MM.1S (cell line): ENCODE results near the gene CPS1.

Experiments used
- DNase-seq: peaks from one replicate; pipeline ENCODE4 v3.0.0-alpha.2; 2015
- H2AFZ ChIP-seq: fragments of 300-600 bp; sonication (generic); 2 replicates; pipeline ENCODE4 v1.6.0; 2016; ENCODE audit warnings: antibody characterized with exemption, low read length
- H3F3A ChIP-seq: fragments of 300-600 bp; sonication (generic); 2 replicates; pipeline ENCODE4 v1.6.1; 2016; ENCODE audit warnings: mild to moderate bottlenecking, antibody characterized with exemption, low read length, moderate library complexity, mixed read lengths; ENCODE audit not compliant: insufficient read depth
- H3K27ac ChIP-seq: fragments of 300-600 bp; sonication (generic); 2 replicates; pipeline ENCODE4 v1.5.1; 2016; ENCODE audit warnings: mild to moderate bottlenecking, low read length
- H3K27me3 ChIP-seq: fragments of 300-600 bp; sonication (generic); replicated peaks from 2 replicates; pipeline ENCODE4 v1.6.0; 2016; ENCODE audit warnings: low read length; ENCODE audit not compliant: insufficient read depth
- H3K36me3 ChIP-seq: fragments of 300-600 bp; sonication (generic); replicated peaks from 2 replicates; pipeline ENCODE4 v1.6.1; 2016; ENCODE audit warnings: mild to moderate bottlenecking, low read length, mixed read lengths; ENCODE audit not compliant: insufficient read depth
- H3K4me1 ChIP-seq: fragments of 300-600 bp; sonication (generic); 2 replicates; pipeline ENCODE4 v1.6.1; 2016; ENCODE audit warnings: low read length, mixed read lengths
- H3K4me2 ChIP-seq: fragments of 300-600 bp; sonication (generic); 2 replicates; pipeline ENCODE4 v1.6.0; 2016; ENCODE audit warnings: low read depth, low read length
- H3K4me3 ChIP-seq: fragments of 300-600 bp; sonication (generic); 2 replicates; pipeline ENCODE4 v1.5.1; 2016; ENCODE audit warnings: low read length, mixed read lengths
- H3K79me2 ChIP-seq: fragments of 300-600 bp; sonication (generic); 2 replicates; pipeline ENCODE4 v1.6.1; 2016; ENCODE audit warnings: mixed run types, low read length, mixed read lengths
- H3K9ac ChIP-seq: fragments of 300-600 bp; sonication (generic); 2 replicates; pipeline ENCODE4 v1.6.1; 2016; ENCODE audit warnings: low read length, mixed read lengths
- H3K9me2 ChIP-seq: fragments of 300-600 bp; sonication (generic); replicated peaks from 2 replicates; pipeline ENCODE4 v1.6.1; 2016; ENCODE audit warnings: mild to moderate bottlenecking, low read length, mixed read lengths; ENCODE audit not compliant: insufficient read depth
- H3K9me3 ChIP-seq: fragments of 300-600 bp; sonication (generic); replicated peaks from 2 replicates; pipeline ENCODE4 v1.6.1; 2016; ENCODE audit warnings: mild to moderate bottlenecking, low read length, mixed read lengths; ENCODE audit not compliant: insufficient read depth
- H4K20me1 ChIP-seq: fragments of 300-600 bp; sonication (generic); 2 replicates; pipeline ENCODE4 v1.6.1; 2016; ENCODE audit warnings: mild to moderate bottlenecking, low read length, moderate library complexity, mixed read lengths; ENCODE audit not compliant: insufficient read depth
- CTCF ChIP-seq: fragments of 300-600 bp; sonication (generic); IDR thresholded peaks from 2 replicates; pipeline ENCODE4 v1.5.1; 2016; ENCODE audit warnings: antibody characterized with exemption, low read length, mixed read lengths
- EZH2 ChIP-seq: fragments of 300-600 bp; sonication (generic); optimal IDR thresholded peaks from 2 replicates; pipeline ENCODE3; 2017; ENCODE audit warnings: low read depth, mild to moderate bottlenecking, antibody characterized with exemption, low read length, mixed read lengths
- EZH2phosphoT487 ChIP-seq: fragments of 300-600 bp; sonication (generic); IDR thresholded peaks from 2 replicates; pipeline ENCODE4 v1.6.1; 2018; ENCODE audit warnings: antibody characterized with exemption, low read length

The CPS1 gene

GRCh38 chr2:210539578-210540416 is 16.6 kb upstream of the CPS1 start:
- Histone ChIP-seq H3K4me1 (no peaks in the 10 kb centered on the region), H3K27me3 (no peaks in the 10 kb centered on the region), H3K9me2 (no peaks in the 10 kb centered on the region), H3K4me3 (no peak overlapping the region), H3K4me2 (no peak overlapping the region), H3F3A (no peaks in the 10 kb centered on the region), H3K79me2 (no peaks in the 10 kb centered on the region), H3K36me3 (no peaks in the 10 kb centered on the region), H3K27ac (no peak overlapping the region), H4K20me1 (no peaks in the 10 kb centered on the region), H3K9me3 (no peaks in the 10 kb centered on the region), H2AFZ (no peak overlapping the region), H3K9ac (no peak overlapping the region)
- TF ChIP-seq CTCF: no peak
- TF ChIP-seq EZH2phosphoT487: no peak
- TF ChIP-seq EZH2: no peak
- no peak for DNase-seq

- no peaks in the 10 kb centered on the region for H3F3A ChIP-seq
- H3K4me3 ChIP-seq: no peak overlapping the region
- no peak overlapping the region for H2AFZ ChIP-seq
- no peaks in the 10 kb centered on the region for H3K36me3 ChIP-seq
- DNase-seq: no peak
- H3K9me2 ChIP-seq: no peaks in the 10 kb centered on the region
- H3K27ac ChIP-seq: no peak overlapping the region
- no peaks in the 10 kb centered on the region for H3K4me1 ChIP-seq
- H4K20me1 ChIP-seq: no peaks in the 10 kb centered on the region
- no peaks in the 10 kb centered on the region for H3K9me3 ChIP-seq
- H3K79me2 ChIP-seq: no peaks in the 10 kb centered on the region
- no peak overlapping the region for H3K9ac ChIP-seq
- no peaks in the 10 kb centered on the region for H3K27me3 ChIP-seq
- TF ChIP-seq EZH2phosphoT487: no peak
- TF ChIP-seq EZH2: no peak
- no peak for TF ChIP-seq CTCF
- no peak overlapping the region for H3K4me2 ChIP-seq
Observed at GRCh38 chr2:210540471-210540870, 15.9 kb upstream of the CPS1 start.

GRCh38 chr2:210540900-210541289 is 15.5 kb upstream of the CPS1 start:
- DNase-seq: no peak
- Histone ChIP-seq H3K4me3 (no peak overlapping the region), H3K36me3 (no peaks in the 10 kb centered on the region), H4K20me1 (no peaks in the 10 kb centered on the region), H3K27me3 (no peaks in the 10 kb centered on the region), H2AFZ (no peak overlapping the region), H3K79me2 (no peaks in the 10 kb centered on the region), H3K4me2 (no peak overlapping the region), H3K9me3 (no peaks in the 10 kb centered on the region), H3K27ac (no peak overlapping the region), H3K9me2 (no peaks in the 10 kb centered on the region), H3F3A (no peaks in the 10 kb centered on the region), H3K9ac (no peak overlapping the region), H3K4me1 (no peaks in the 10 kb centered on the region)
- no peak for TF ChIP-seq EZH2phosphoT487
- TF ChIP-seq CTCF: no peak
- TF ChIP-seq EZH2: no peak
